ENCODE data around the gene ANKFN1.
"Not testable (repeated sequence)": the region's sequence is repeated elsewhere in the genome, so short reads cannot be mapped to it uniquely, and the experiment has no call there.

ANKFN1 gene

DNA sequence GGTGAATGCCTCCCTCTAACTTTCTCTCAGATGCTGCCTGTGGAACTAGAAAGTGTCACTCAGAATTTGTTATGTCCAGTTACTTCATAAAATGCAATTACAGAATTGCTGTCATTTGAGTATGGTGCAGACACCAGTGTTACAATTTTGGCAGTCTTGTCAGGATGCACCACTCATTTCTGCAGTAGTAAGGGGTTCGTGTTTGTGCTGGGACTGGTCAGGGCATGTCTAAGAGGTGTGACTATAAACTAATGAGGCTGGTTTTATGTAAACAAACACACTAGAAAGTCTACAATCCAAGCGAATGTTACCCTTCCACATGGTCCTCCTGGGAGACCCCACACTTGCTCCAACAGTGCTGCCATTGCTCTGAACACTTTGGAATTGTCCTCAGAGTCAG is 206.2 kb downstream of the ANKFN1 start:
- no peak for DNase-seq

DNA sequence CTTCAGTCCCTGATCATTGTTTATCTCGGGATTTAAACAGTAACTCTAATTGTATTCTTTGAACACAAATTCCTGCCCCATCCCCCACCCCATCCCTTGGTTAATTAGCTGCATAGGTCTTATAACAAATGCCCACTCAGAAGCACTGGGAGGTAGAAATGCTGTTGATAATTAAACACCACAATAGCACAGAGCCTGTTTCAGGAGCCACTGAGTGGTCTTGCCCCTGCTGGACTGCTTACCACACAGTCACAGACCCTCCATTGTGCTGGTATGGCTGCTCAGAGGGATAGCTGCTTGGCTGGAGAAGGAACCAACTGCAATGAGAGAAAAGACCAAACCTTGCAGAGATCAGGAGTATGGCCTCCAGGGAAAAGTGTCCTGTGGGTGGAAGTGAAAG is 214.1 kb downstream of the ANKFN1 start:
- DNase-seq = no peak

DNA sequence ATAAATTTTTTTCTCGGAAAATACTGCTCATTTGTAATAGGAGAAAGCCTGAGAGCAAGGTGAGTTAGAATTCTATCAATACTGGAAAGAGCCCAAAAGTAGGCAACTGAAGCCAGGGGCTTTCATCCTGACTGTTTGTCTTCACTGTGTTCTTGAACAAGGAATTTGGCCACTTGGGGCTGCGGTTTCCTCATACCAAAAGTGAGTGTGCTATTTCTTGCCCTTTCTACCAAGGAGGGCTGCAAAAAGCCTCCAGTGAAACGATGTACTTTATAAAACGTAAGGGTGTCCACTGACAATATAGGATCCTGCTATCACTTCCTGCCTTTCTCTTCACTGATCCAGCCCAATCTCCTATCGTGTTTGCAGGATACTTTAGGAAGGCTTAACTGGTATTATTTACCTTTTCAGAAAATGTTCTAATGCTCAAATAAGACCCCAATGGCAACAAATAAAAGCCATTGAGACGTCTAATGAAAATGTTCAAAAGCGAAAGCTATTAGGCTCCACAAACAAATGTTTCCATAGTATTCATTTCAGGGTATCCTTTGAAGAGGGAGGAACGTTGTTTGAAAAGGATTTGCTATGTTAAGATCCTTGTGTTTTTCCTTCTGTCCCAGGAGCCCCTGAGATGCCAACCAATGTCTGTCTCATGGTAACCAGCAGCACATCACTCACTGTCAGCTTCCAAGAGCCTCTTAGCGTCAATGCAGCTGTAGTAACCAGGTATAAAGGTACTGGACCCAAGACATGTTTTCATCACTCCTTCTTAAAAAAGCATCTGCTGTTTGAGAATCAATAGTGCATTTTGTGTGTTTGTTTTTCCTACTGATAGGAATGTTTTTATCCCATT is 220.9 kb downstream of the ANKFN1 start:
- DNase-seq = no peak

DNA sequence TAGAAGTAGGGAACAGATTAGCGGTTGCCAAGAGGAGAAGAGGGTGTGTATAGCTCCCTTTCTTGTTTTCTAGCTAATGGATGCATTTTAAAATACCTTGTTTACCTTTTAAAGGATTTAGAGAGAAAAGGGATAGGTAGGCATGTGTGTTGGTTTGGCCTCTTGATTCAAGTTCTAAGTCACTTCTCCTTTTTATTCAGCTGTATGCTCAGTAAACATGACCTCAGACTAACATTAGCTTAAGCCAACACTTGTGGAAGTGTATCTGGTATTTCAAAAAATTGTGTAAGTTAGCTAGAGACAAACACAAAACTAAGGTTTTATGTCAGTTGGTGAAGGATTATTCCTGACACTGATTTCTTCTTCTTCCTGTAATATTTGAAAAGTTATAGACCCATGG is 236.1 kb downstream of the ANKFN1 start:
- DNase-seq = no peak

DNA sequence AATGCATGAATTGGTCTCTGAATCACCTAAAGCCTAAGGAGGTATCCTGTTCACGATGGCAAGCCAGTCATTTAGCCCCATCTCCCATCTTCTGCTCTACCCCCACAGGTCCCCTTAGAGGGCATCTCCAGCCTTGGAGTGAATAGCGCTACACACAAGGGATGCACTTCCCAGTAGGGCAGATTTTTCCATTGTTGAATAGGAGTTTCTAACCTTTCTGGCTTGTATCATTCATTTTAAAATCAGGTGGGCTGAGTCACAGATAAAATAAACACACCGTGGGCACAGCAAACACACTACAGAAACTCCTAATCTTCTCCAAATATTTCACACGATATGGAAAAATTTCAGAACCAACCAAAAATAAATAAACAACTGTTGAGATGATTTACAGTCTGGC is 239.0 kb downstream of the ANKFN1 start:
- DNase-seq = no peak

GRCh38 chr17:56393156-56393555 is 239.9 kb downstream of the ANKFN1 start:
- DNase-seq = no peak

DNA sequence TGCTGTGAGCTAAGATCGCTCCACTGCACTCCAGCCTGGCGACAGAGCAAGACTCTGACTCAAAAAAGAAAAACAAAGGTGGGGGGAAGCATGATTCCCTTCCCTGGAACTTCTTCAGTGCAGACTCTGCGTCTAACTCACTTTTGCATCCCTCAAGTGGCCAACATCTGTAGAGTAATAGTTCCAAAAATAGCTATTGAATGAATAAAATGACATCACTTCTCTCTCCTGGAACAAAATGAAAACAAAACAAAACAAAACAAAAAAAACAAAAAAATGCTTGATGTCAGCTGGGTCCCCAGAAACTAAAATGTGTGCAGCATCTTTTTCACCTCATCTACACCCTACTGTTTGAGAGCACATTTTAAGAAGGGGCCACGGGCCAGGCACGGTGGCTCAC is 242.5 kb downstream of the ANKFN1 start:
- DNase-seq = no peak

- no peak for DNase-seq
Observed at GRCh38 chr17:56407086-56407485, 253.8 kb downstream of the ANKFN1 start.

DNA sequence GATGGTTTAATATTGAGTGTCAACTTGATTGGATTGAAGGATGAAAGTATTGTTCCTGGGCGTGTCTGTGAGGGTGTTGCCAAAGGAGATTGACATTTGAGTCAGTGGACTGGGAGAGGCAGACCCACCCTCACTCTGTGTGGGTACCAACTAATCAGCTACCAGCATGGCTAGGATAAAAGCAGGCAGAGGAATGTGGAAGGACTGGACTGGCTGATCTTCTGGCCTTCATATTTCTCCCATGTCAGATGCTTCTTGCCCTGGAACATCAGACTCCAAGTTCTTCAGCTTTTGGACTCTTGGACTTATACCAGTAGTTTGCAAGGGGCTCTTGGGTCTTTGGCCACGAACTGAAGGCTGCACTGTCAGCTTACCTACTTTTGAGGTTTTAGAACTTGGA is 259.1 kb downstream of the ANKFN1 start:
- DNase-seq = not testable (repeated sequence)

- DNase-seq = no peak
Observed at GRCh38 chr17:56416682-56417351, 263.5 kb downstream of the ANKFN1 start.

- DNase-seq = no peak
Observed at GRCh38 chr17:56424005-56424404, 270.7 kb downstream of the ANKFN1 start.

GRCh38 chr17:56424543-56425044 is 271.3 kb downstream of the ANKFN1 start:
- DNase-seq = no peak

- no peak for DNase-seq
Observed at GRCh38 chr17:56425483-56425882, 272.2 kb downstream of the ANKFN1 start.

DNA sequence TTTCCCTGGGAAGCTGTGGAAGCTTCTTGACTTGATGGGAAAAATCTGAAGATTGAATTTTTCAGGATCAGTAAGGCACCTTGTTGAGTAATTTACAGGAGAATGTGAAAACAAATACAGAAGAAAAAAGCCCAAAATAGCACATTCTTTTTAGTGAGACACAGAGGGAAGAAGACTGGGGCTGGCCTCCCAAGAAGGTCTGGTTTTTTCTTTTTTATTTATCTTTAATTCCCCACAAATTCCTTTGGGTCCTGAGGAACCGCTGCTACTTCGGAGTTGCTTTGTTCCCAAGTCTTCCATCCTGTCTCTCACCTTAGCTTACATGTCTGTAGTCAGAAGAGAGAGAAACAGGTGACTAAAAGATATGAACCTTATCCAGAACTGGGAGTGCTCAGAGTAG is 273.6 kb downstream of the ANKFN1 start:
- DNase-seq = no peak

- DNase-seq = no peak
Observed at GRCh38 chr17:56431736-56432135, 278.5 kb downstream of the ANKFN1 start.

- no peak for DNase-seq
Observed at GRCh38 chr17:56432443-56432842, 279.2 kb downstream of the ANKFN1 start.

- no peak for DNase-seq
Observed at GRCh38 chr17:56434610-56435009, 281.3 kb downstream of the ANKFN1 start.

DNA sequence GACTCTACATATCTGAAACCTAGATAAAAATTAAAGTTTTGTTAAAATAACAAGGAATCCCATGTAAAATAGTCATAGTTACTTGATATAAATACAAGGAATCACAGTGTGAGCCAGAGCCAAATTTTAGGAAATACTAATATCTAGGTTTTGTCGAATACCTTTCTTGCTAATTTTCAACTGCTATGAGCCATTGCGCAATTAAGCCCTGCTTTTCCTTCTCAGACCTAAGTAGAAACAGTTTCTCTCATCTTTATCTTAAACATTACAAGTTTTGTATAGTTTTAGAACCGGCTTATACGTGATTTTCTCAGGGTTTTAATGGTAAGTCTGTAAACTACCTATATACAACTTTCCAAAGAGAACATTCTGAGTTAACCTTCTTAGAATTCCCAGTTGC is 282.9 kb downstream of the ANKFN1 start:
- no peak for DNase-seq

- DNase-seq = no peak
Observed at GRCh38 chr17:56440419-56440818, 287.1 kb downstream of the ANKFN1 start.

DNA sequence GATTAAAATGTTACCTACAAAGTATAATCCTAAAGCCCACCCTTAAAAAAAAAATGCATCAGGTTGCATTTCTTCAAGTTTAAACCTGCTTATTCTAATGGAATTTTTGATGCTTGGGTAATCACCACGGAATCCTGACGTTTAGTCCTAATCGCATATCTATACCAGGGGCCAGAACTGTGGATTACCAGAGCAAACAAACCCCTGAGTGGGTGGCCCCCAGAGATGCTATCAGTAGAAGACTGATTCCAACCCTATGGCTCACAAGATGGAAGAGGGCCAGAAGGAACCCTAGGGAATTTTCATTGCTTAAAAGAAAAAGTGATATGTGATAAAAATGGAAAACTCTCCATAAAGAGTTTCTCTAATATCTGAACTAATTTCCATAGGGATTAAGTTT is 288.0 kb downstream of the ANKFN1 start:
- DNase-seq = no peak

GRCh38 chr17:56445692-56446411 is 292.6 kb downstream of the ANKFN1 start:
- no peak for DNase-seq

GRCh38 chr17:56447171-56447570 is 293.9 kb downstream of the ANKFN1 start:
- DNase-seq = no peak

DNA sequence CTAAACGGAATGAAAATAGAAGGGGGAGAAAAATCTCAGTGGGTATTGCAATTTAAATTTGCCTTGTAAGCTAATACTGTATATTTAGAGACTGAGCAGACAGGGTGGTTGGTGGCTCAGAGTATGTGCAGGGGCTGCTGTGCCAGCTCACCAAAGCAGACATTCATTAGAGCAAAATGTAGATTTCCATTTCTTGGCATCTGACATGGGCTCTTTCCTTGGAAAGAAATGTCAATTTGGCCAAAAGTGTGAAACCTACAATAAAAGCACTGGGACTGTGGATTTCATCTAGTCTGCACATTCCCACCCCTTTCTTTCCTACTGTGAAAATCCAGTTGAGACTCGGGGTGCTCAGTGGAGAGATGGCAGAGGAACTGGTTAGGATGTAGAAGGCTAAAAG is 295.1 kb downstream of the ANKFN1 start:
- no peak for DNase-seq

GRCh38 chr17:56449176-56449575 is 295.9 kb downstream of the ANKFN1 start:
- DNase-seq = no peak
